Measurements from ENCODE around the gene UBXN10.

UBXN10 gene

DNA sequence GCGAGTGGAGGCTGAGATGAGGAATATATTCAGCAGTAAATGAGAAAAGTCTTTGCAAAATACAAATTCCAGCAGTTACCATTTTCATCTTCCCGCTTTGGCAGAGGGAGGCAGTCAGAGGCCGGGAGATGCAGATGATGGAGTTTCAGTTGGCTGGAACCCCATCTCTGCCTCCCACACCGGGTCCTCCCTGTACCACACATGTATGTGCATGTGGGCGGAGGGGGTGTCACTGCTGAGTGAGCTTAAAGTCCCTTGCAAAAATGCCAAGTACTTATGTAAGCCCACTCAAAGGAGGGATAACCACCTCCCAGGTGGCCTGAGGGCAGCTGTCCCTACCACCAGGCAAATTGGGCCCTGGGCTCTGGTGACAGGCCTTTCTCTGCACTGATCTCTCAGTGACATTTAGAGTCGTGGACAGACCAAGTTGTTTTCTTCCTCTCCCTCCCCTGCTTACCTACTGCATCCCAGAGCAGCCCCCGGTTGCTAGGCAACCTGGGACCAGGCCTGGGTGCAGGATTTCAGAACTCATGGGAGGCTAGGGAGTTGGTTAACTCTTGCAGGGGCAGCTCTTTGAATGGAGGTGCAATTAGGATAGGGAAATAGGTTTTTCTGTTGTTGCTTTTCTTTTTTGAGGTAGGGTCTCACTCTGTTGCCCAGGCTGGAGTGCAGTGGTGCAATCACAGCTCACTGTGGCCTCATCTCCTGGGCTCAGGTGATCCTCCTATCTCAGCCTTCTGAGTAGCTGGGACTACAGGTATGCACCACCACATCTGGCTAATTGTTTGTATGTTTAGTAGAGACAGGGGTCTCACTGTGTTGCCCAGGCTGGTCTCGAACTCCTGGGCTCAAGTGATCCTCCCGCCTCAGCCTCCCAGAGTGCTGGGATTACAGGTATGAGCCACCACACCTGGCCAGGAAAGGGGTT, 17.1 kb upstream of the UBXN10 start:
- no peak overlapping the region for H3K4me2 ChIP-seq (ENCODE audit: low read depth, low read length, poor library complexity, severe bottlenecking)
- TF ChIP-seq, protein P1, sequence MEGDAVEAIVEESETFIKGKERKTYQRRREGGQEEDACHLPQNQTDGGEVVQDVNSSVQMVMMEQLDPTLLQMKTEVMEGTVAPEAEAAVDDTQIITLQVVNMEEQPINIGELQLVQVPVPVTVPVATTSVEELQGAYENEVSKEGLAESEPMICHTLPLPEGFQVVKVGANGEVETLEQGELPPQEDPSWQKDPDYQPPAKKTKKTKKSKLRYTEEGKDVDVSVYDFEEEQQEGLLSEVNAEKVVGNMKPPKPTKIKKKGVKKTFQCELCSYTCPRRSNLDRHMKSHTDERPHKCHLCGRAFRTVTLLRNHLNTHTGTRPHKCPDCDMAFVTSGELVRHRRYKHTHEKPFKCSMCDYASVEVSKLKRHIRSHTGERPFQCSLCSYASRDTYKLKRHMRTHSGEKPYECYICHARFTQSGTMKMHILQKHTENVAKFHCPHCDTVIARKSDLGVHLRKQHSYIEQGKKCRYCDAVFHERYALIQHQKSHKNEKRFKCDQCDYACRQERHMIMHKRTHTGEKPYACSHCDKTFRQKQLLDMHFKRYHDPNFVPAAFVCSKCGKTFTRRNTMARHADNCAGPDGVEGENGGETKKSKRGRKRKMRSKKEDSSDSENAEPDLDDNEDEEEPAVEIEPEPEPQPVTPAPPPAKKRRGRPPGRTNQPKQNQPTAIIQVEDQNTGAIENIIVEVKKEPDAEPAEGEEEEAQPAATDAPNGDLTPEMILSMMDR (conservative IDR thresholded peaks at IDR 0.05; ENCODE audit: low read length), result no peak
- no peak for TF ChIP-seq EZH2phosphoT487 (IDR thresholded peaks at IDR 0.05; ENCODE audit: borderline replicate concordance)
- no peaks in the 10 kb centered on the region for H3K9me2 ChIP-seq (replicated peaks; ENCODE audit: low read depth, low read length)
- no peak overlapping the region for H3K4me3 ChIP-seq (ENCODE audit: low read length, poor library complexity, severe bottlenecking)
- H3K9ac ChIP-seq (ENCODE audit: low read depth, low read length, poor library complexity, severe bottlenecking), result no peak overlapping the region
- H3K27me3 ChIP-seq (ENCODE audit: insufficient read depth, low read length, poor library complexity, severe bottlenecking), result no peaks in the 10 kb centered on the region
- H3K79me2 ChIP-seq (ENCODE audit: insufficient read depth, low read length), result no peaks in the 10 kb centered on the region
- H3K36me3 ChIP-seq (ENCODE audit: insufficient read depth, low read length), result no peaks in the 10 kb centered on the region
- no peaks in the 10 kb centered on the region for H3K9me3 ChIP-seq (ENCODE audit: insufficient read depth, low read depth, low read length)
- H3F3A ChIP-seq (ENCODE audit: low read depth), result no peaks in the 10 kb centered on the region
- no peaks in the 10 kb centered on the region for H3K4me1 ChIP-seq (ENCODE audit: insufficient read depth, low read length, poor library complexity, severe bottlenecking)
- H4K20me1 ChIP-seq (ENCODE audit: insufficient read depth, low read length, poor library complexity, severe bottlenecking), result no peaks in the 10 kb centered on the region
- no peak overlapping the region for H2AFZ ChIP-seq (ENCODE audit: low read length)

- H3K9me2 ChIP-seq (replicated peaks; ENCODE audit: low read depth, low read length), result no peaks in the 10 kb centered on the region
- H3K4me3 ChIP-seq (ENCODE audit: low read length, poor library complexity, severe bottlenecking), result no peak overlapping the region
- H3K4me1 ChIP-seq (ENCODE audit: insufficient read depth, low read length, poor library complexity, severe bottlenecking), result no peaks in the 10 kb centered on the region
- H3K9me3 ChIP-seq (ENCODE audit: insufficient read depth, low read depth, low read length), result no peaks in the 10 kb centered on the region
- no peaks in the 10 kb centered on the region for H3K79me2 ChIP-seq (ENCODE audit: insufficient read depth, low read length)
- no peaks in the 10 kb centered on the region for H4K20me1 ChIP-seq (ENCODE audit: insufficient read depth, low read length, poor library complexity, severe bottlenecking)
- H3K27me3 ChIP-seq (ENCODE audit: insufficient read depth, low read length, poor library complexity, severe bottlenecking), result no peaks in the 10 kb centered on the region
- H3K9ac ChIP-seq (ENCODE audit: low read depth, low read length, poor library complexity, severe bottlenecking), result no peak overlapping the region
- H3K4me2 ChIP-seq (ENCODE audit: low read depth, low read length, poor library complexity, severe bottlenecking), result no peak overlapping the region
- no peak for TF ChIP-seq EZH2phosphoT487 (IDR thresholded peaks at IDR 0.05; ENCODE audit: borderline replicate concordance)
- TF ChIP-seq, protein P1 (conservative IDR thresholded peaks at IDR 0.05; ENCODE audit: low read length), result no peak
- H3K36me3 ChIP-seq (ENCODE audit: insufficient read depth, low read length), result no peaks in the 10 kb centered on the region
- no peaks in the 10 kb centered on the region for H3F3A ChIP-seq (ENCODE audit: low read depth)
- H2AFZ ChIP-seq (ENCODE audit: low read length), result no peak overlapping the region
These were observed 16.0 kb upstream of the UBXN10 start for GRCh38 chr1:20169932-20170331.

DNA sequence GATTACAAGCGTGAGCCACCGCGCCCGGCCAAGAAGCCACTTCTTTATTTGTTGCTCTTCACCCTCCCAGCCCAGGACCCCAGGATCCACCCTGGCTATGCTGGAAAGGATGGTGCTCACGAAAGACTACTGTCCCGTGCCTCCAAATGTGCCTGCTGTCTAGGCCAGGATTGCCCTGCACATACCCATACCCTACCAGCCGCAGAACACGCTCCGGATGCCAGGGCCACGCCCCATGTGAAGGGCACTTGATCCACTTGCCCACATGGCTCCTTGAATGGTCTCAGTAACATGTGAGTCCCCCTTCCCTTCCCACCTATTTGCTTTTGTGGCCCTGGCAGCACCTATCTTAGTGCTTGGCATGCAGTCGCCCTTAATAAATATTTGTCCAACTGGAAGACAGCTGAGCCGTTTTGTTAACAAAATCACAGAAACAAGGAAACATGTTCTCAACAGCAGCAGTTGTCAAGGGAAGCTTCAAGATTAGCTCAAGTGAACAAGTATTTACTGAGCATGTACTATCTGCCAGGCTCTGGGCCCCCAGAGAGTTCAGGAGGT, 13.8 kb upstream of the UBXN10 start:
- H3K4me2 ChIP-seq (ENCODE audit: low read depth, low read length, poor library complexity, severe bottlenecking), result no peak overlapping the region
- no peaks in the 10 kb centered on the region for H3F3A ChIP-seq (ENCODE audit: low read depth)
- H4K20me1 ChIP-seq (ENCODE audit: insufficient read depth, low read length, poor library complexity, severe bottlenecking), result no peaks in the 10 kb centered on the region
- no peaks in the 10 kb centered on the region for H3K4me1 ChIP-seq (ENCODE audit: insufficient read depth, low read length, poor library complexity, severe bottlenecking)
- no peaks in the 10 kb centered on the region for H3K79me2 ChIP-seq (ENCODE audit: insufficient read depth, low read length)
- no peak for TF ChIP-seq EZH2phosphoT487 (IDR thresholded peaks at IDR 0.05; ENCODE audit: borderline replicate concordance)
- TF ChIP-seq, protein P1 (conservative IDR thresholded peaks at IDR 0.05; ENCODE audit: low read length), result no peak
- H3K27me3 ChIP-seq (ENCODE audit: insufficient read depth, low read length, poor library complexity, severe bottlenecking), result no peaks in the 10 kb centered on the region
- H3K36me3 ChIP-seq (ENCODE audit: insufficient read depth, low read length), result no peaks in the 10 kb centered on the region
- no peak overlapping the region for H3K9ac ChIP-seq (ENCODE audit: low read depth, low read length, poor library complexity, severe bottlenecking)
- no peaks in the 10 kb centered on the region for H3K9me2 ChIP-seq (replicated peaks; ENCODE audit: low read depth, low read length)
- no peak overlapping the region for H2AFZ ChIP-seq (ENCODE audit: low read length)
- no peaks in the 10 kb centered on the region for H3K9me3 ChIP-seq (ENCODE audit: insufficient read depth, low read depth, low read length)
- H3K4me3 ChIP-seq (ENCODE audit: low read length, poor library complexity, severe bottlenecking), result no peak overlapping the region
